ENCODE data around the gene KLHL26. TPM values are rescaled to one million over a fixed set of nuclear protein-coding genes. Genes with fewer than 3 reads are reported as not detected.

The KLHL26 gene
- total and polyA plus RNA-seq, 2 of the 13 experiments (the other 11 are each of a cell fraction or from before 2014, with no cell fraction given) = 1.5 to 1.7 TPM

- ATAC-seq (no peak), FAIRE-seq (no peak), DNase-seq (ENCODE audit: low spot score) (no peak)
- H3K27me3 ChIP-seq (ENCODE audit: control insufficient read depth in 1 of 2, insufficient read depth in 2 of 2, low read length in 2 of 2) = peaks cover 0 to 7% of the 10 kb centered on the region in 2 experiments; a peak in 2 of 5 replicates
- no peaks in the 10 kb centered on the region for H4K20me1 ChIP-seq (ENCODE audit: insufficient read depth, low read length)
- H3K9ac ChIP-seq (ENCODE audit: insufficient read depth, low read depth, low read length) = peak overlapping the region; percentile 57
- CTCF ChIA-PET (ENCODE audit: low intra/inter-chr PET ratio, low total read pairs) = no interaction called here
- peaks cover 53% of the 10 kb centered on the region for H3K4me1 ChIP-seq (ENCODE audit: insufficient read depth, low read length)
- no peaks in the 10 kb centered on the region for H3K36me3 ChIP-seq (replicated peaks in 1 of 2; ENCODE audit: control insufficient read depth in 1 of 2, insufficient read depth in 2 of 2, low read length in 2 of 2)
- intact Hi-C loops (cut with micrococcal nuclease; ENCODE audit: unreplicated experiment) (no loop called here), in situ Hi-C loops (cut with HindIII; ENCODE audit: extremely low pct_ligation_motif_present, low pct_unique_long_range_greater_than_20kb) (no loop called here)
- no peaks in the 10 kb centered on the region for H3K79me2 ChIP-seq (ENCODE audit: insufficient read depth, low read length)
- H3K4me2 ChIP-seq (ENCODE audit: low read depth, low read length) = peak overlapping the region; percentile 100
- H2AFZ ChIP-seq (ENCODE audit: low read length) = no peak overlapping the region
- POLR2A ChIA-PET = interaction anchor here (1.0 kb wide), 1 partner anchor 23 kb away, joined by 4 read pairs; the partner anchor contains the start of gene REX1BD
- H3K9me3 ChIP-seq (ENCODE audit: low read length) = no peaks in the 10 kb centered on the region
- peak overlapping the region; percentile 48 to 75 (median 57) for H3K4me3 ChIP-seq (replicated peaks in 1 of 3; ENCODE audit: insufficient read depth in 1 of 3, low read depth in 2 of 3, low read length in 3 of 3)
- no peak overlapping the region for H3K27ac ChIP-seq (ENCODE audit: extremely low read length, insufficient read depth, low read length)
- no TSS peak for BruUV-seq (replicated peaks)
- WGBS (ENCODE audit: low lambda C conversion rate) = 3% methylated on average over 22 of the region's 30 CpGs
- no peak for TF ChIP-seq PPARG (CRISPR knock-in tag; conservative IDR thresholded peaks at IDR 0.05)
- TF ChIP-seq ELF4 (CRISPR knock-in tag; IDR thresholded peaks at IDR 0.05; ENCODE audit: borderline replicate concordance) = no peak
- no peak for TF ChIP-seq ZNF572 (CRISPR knock-in tag; IDR thresholded peaks at IDR 0.05)
- TF ChIP-seq RERE (CRISPR knock-in tag; IDR thresholded peaks at IDR 0.05; ENCODE audit: low read depth) = no peak
- TF ChIP-seq NR2F6 (IDR thresholded peaks at IDR 0.05) = no peak
- TF ChIP-seq NR2F6 (CRISPR knock-in tag; IDR thresholded peaks at IDR 0.05) = no peak
- TF ChIP-seq, protein P1, sequence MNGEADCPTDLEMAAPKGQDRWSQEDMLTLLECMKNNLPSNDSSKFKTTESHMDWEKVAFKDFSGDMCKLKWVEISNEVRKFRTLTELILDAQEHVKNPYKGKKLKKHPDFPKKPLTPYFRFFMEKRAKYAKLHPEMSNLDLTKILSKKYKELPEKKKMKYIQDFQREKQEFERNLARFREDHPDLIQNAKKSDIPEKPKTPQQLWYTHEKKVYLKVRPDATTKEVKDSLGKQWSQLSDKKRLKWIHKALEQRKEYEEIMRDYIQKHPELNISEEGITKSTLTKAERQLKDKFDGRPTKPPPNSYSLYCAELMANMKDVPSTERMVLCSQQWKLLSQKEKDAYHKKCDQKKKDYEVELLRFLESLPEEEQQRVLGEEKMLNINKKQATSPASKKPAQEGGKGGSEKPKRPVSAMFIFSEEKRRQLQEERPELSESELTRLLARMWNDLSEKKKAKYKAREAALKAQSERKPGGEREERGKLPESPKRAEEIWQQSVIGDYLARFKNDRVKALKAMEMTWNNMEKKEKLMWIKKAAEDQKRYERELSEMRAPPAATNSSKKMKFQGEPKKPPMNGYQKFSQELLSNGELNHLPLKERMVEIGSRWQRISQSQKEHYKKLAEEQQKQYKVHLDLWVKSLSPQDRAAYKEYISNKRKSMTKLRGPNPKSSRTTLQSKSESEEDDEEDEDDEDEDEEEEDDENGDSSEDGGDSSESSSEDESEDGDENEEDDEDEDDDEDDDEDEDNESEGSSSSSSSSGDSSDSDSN (CRISPR knock-in tag; IDR thresholded peaks at IDR 0.05) = 0 out of 2 replicates have a peak, but pooled peaks have one; percentile 13
- TF ChIP-seq MTF2 (CRISPR knock-in tag; IDR thresholded peaks at IDR 0.05; ENCODE audit: borderline replicate concordance) = peak; percentile 23; the same call in 1 of the 2 replicates
- TF ChIP-seq ZNF263 (CRISPR knock-in tag; IDR thresholded peaks at IDR 0.05) = peak; percentile 55
- peak; percentile 52; the same call in 1 of the 2 replicates for TF ChIP-seq ZNF687 (CRISPR knock-in tag; IDR thresholded peaks at IDR 0.05)
- no peak for TF ChIP-seq SNAPC2 (CRISPR knock-in tag; IDR thresholded peaks at IDR 0.05)
- no peak for TF ChIP-seq ZSCAN29 (CRISPR knock-in tag; conservative IDR thresholded peaks at IDR 0.05)
Measured at GRCh38 chr19:18612051-18612771, 24.6 kb upstream of the KLHL26 start.
